GM21367 (cell line): ENCODE results near the gene PIGW.
A peak's percentile ranks its signal among the peaks of the same experiment; 100 is the strongest.

Experiments used
- ATAC-seq: cut with Tn5 transposase; IDR thresholded peaks from one replicate; pipeline ENCODE4 v1.9.1; 2021; ENCODE audit not compliant: unreplicated experiment

Gene PIGW

GRCh38 chr17:36545077-36545464 lies 10.3 kb downstream of the PIGW start:
- ATAC-seq: peak; percentile 29

DNA sequence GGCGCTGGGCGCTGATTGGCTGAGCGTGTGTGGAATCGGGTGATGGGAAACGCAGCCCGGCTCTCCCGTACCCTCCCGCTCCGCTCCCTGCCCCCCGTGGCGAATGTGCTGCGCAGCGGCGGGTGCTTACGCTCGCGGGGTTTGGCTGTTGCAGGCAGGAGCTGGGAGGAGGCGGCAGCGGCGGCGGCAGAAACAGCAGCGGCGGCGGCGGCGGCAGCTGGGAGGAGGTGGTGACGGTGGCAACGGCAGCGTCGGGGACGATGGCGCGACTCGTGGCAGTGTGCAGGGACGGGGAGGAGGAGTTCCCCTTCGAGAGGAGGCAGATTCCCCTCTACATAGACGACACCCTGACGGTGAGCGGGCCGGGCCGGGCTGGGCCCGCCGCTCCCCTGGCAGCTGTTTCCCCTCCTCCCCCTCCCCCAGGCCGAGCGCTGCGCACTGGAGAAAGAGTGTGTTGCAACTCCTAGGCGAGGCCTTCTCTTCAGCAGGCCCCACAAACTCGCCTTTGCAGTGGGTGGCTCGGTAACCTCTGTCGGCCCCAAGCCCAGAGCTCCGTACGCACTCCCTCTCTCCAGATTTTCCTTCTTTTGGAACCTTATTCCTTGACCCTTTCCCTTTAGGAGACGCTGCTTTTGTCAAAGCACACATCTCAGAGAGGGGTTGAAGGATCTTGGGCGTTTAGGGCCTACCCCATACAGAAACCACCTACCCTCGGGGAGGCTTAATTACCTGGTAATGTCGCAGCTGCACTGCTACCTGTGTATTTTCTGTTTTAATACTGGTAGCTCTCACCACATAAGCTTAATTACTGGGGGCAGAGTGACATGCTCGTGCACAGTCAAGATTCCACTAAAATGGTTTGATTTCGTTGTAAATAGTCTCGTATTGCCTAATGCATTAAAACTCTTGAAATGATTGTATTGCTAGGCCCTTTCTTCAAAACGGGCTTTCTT lies 11.0 kb downstream of the PIGW start:
- ATAC-seq: peak; percentile 54

DNA sequence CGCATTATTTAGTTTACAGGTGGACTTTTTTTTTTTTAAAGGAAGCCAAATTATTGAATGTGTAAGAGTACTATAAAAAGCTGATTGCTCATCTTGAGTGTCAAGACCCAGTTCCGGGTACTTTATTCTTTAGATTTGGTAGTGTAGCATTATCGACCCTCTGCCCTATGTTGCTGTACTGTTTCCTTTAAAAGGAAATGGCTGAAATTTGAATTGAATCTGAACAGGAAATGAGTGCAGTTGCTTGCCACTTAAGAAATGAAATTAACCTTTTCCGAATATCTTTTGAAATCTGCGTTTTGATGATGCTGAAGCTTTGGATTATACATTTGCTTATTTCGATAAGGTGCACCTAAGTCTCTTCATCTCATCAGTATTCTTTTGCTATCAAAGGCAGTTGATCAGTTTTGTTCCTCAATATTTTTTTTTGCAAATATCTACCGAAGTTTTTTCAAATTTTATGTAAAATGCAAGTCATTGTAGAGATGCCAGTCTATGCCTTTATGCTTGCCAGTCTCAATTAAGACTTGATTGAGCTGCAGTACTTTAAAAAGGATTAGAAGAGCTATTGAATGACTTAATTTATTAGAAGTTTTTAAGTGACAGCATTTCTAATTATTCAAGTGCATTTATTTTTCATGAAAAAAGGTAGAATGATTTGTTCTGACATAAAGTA lies 11.8 kb downstream of the PIGW start:
- no peak for ATAC-seq

- ATAC-seq: no peak
Observed at GRCh38 chr17:36547776-36548175, 13.0 kb downstream of the PIGW start.

GRCh38 chr17:36550491-36551417 lies 16.0 kb downstream of the PIGW start:
- ATAC-seq: no peak

DNA sequence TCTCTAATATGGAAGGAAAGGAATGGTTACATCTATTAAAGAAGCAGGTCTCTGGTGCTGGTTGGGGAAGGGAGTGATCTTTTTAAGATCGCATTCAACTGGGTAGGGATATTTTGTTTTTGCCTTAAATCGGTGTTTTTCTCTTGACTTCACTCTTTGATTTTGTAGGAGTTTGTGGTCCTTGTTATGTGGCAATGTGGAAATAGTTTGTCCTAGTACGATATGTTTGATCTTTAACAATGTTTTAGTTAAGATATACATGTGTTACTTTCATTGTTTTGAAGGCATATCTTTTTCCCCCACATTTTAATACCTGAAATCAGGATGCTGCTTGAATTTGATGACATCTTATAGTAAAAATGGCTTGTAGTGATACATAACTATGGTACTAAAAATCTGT lies 18.7 kb downstream of the PIGW start:
- no peak for ATAC-seq

DNA sequence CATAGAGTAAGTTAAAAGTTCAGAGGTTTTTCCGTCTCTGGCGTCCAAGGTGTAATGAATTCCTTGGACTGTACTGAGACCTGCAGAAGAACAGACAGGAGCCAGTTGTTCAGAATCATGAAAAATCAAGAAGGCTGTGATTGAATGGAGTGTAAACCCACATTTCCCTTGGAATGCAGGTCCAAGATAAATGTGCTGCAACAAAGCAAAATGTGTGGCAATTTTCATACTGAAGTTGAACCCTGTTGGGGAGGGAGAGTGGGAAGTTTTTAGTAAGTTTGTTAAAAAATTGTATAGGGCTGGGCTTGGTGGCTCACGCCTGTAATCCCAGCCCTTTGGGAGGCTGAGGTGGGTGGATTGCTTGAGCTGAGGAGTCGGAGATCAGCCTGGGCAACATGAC lies 31.3 kb downstream of the PIGW start:
- ATAC-seq: no peak

DNA sequence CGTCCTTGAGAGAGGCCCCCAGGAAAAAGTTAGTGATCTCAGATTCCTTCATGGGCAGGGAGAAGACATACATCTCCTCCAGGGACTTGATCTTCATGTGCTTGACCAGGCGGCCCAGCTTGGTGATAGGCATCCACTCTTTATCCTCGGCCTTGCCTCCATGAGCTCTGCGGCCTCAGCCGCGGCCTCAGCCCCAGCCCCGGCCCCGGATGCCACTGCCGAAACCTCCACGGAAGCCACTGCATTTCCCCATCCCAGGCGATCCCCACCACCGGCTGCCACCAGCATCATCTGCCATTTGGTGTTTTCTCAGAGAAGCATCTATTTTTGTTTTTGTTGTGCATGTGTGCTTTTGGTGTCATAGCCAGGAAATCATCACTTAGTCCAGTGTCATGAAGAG lies 40.2 kb downstream of the PIGW start:
- no peak for ATAC-seq

DNA sequence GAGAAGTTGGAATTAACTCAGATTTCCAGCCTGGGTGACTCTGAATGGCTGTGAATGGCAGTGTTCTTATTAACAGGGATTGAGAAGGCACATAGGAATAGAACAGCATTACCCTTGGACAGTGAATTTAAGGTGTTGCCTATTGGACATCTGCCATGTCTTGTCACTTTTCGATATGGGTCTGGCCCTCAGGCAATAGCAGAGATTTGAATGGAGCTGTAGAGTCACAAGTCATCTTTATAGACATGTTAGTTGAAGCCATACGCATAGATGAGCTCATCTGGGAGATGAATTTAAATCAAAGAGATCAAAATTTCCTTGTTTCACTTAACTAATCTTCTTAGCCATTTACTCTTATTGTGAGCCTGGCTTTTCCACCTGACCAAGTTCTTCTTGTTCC lies 42.0 kb downstream of the PIGW start:
- ATAC-seq: no peak

DNA sequence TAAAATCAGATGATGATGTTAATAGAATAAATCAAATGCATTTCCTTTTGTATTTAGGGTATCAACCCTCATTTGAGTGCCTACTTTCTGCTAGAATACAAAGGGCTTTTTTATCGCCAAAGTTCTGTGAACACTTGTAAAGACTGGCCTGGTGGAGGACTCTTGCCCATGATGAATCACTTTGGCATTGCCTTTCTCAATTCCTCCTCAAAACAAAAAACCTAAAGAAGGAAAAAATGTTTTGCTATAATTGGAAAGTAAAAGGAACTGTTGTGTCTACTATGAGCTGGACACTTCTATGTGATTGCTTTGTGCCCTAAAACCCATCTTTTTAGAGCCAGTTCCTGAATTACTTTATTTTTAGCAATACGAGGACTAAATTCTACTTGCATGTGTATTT lies 43.9 kb downstream of the PIGW start:
- ATAC-seq: no peak

GRCh38 chr17:36583787-36584186 lies 49.0 kb downstream of the PIGW start:
- no peak for ATAC-seq

DNA sequence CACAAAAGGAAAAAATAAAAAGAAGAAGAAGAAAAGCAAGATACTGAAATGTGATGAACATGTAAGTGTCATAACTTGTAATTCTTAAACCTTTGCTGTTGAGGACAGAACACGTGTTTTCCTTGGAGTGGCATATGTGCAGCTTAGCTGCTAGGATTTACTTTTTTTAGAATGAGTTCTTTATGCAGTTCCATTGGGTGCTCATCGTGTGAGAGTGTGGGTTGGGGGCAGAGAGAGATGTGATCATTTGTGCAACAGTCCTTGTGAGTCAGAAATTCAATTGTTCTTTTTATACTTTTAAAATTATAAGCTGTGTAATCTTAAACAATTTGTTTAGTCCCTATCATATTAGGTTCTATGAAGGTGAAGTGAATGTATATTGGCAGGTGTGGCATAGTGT lies 51.4 kb downstream of the PIGW start:
- ATAC-seq: no peak
